Tongue (tissue), 2 donors: Measurements from ENCODE around the gene LCE3E. TPM values are rescaled to one million over a fixed set of nuclear protein-coding genes. Genes with fewer than 3 reads are reported as not detected.

Experiments used
- small RNA-seq: library from RNA; depleted of rRNA; stranded (forward); fragments of <200 nt; gene quantifications from one replicate; pipeline ENCODE3, GENCODE V24; 2014; ENCODE audit warnings: low replicate concordance
- total RNA-seq: library from RNA; depleted of rRNA; stranded (reverse); fragments of >200 nt; gene quantifications from one replicate; pipeline ENCODE4 v1.2.3, GENCODE V29; 2014

Gene LCE3E
- total RNA-seq, 1 donor from 2014 or later = not detected

Small RNAs within 50 kb of the gene (small RNA-seq; reads per million reads assigned to genes)
- gene LCE3B = not detected

Other genes starting within 250 kb of the LCE3E start
- gene FLG, start 241.5 kb downstream of the LCE3E start, total RNA-seq = 5.9 TPM
- 0.21 TPM for gene FLG2, start 206.8 kb downstream of the LCE3E start, total RNA-seq
- gene CRNN, start 152.5 kb downstream of the LCE3E start, total RNA-seq = 26.0 TPM
- gene LCE5A, start 56.0 kb downstream of the LCE3E start, total RNA-seq = not detected
- 4.0 TPM for gene CRCT1, start 52.3 kb downstream of the LCE3E start, total RNA-seq
- gene LCE3D, start 13.7 kb upstream of the LCE3E start, total RNA-seq = not detected
- gene LCE3C, start 33.5 kb upstream of the LCE3E start, total RNA-seq = not detected
- gene LCE3B, start 47.0 kb upstream of the LCE3E start, total RNA-seq = not detected
- gene LCE3A, start 56.3 kb upstream of the LCE3E start, total RNA-seq = not detected
- gene LCE2D, start 96.6 kb upstream of the LCE3E start, total RNA-seq = not detected
- gene LCE2C, start 108.5 kb upstream of the LCE3E start, total RNA-seq = not detected
- not detected for gene LCE2B, start 119.3 kb upstream of the LCE3E start, total RNA-seq
- gene LCE2A, start 131.6 kb upstream of the LCE3E start, total RNA-seq = not detected
- gene LCE4A, start 141.4 kb upstream of the LCE3E start, total RNA-seq = not detected
- 0.21 TPM for gene KPRP, start 191.2 kb upstream of the LCE3E start, total RNA-seq
- not detected for gene LCE1F, start 208.4 kb upstream of the LCE3E start, total RNA-seq
- gene LCE1E, start 219.5 kb upstream of the LCE3E start, total RNA-seq = not detected
- gene LCE1D, start 229.9 kb upstream of the LCE3E start, total RNA-seq = not detected
- not detected for gene LCE1C, start 239.9 kb upstream of the LCE3E start, total RNA-seq
- not detected for gene LCE1B, start 245.2 kb upstream of the LCE3E start, total RNA-seq